Fibroblast of villous mesenchyme (primary cell): ENCODE measurements around the gene SYNDIG1L. TPM values are rescaled to one million over a fixed set of nuclear protein-coding genes. Genes with fewer than 3 reads are reported as not detected.

ENCODE experiments used
- DNase-seq: peaks from one replicate; pipeline ENCODE4 v3.0.0-alpha.2; 2010; ENCODE audit warnings: low read depth
- H3K4me3 ChIP-seq: 2 replicates; pipeline ENCODE4 v1.5.1; 2011; ENCODE audit warnings: low read depth, mild to moderate bottlenecking, low read length
- total RNA-seq: library from RNA; depleted of rRNA; stranded (reverse); fragments of >200 nt; gene quantifications from 2 replicates; pipeline ENCODE4 v1.2.3, GENCODE V29; 2012
- TF ChIP-seq, protein P1 (sequence below): IDR thresholded peaks from 2 replicates; pipeline ENCODE4 v1.5.1; 2012; ENCODE audit warnings: low read depth, mild to moderate bottlenecking, low read length; ENCODE audit not compliant: insufficient read depth

Gene SYNDIG1L
- total RNA-seq, 1 donor = not detected

GRCh38 chr14:74364271-74364880 lies 61.6 kb downstream of the SYNDIG1L start:
- no peak overlapping the region for H3K4me3 ChIP-seq
- TF ChIP-seq, protein P1, sequence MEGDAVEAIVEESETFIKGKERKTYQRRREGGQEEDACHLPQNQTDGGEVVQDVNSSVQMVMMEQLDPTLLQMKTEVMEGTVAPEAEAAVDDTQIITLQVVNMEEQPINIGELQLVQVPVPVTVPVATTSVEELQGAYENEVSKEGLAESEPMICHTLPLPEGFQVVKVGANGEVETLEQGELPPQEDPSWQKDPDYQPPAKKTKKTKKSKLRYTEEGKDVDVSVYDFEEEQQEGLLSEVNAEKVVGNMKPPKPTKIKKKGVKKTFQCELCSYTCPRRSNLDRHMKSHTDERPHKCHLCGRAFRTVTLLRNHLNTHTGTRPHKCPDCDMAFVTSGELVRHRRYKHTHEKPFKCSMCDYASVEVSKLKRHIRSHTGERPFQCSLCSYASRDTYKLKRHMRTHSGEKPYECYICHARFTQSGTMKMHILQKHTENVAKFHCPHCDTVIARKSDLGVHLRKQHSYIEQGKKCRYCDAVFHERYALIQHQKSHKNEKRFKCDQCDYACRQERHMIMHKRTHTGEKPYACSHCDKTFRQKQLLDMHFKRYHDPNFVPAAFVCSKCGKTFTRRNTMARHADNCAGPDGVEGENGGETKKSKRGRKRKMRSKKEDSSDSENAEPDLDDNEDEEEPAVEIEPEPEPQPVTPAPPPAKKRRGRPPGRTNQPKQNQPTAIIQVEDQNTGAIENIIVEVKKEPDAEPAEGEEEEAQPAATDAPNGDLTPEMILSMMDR = no peak
- DNase-seq = no peak

GRCh38 chr14:74362361-74362915 lies 63.6 kb downstream of the SYNDIG1L start:
- H3K4me3 ChIP-seq = no peak overlapping the region
- TF ChIP-seq, protein P1 = peak; percentile 98
- DNase-seq = peak; percentile 78

GRCh38 chr14:74360163-74360562 lies 65.8 kb downstream of the SYNDIG1L start:
- no peak for DNase-seq
- TF ChIP-seq, protein P1 = no peak
- no peak overlapping the region for H3K4me3 ChIP-seq

DNA sequence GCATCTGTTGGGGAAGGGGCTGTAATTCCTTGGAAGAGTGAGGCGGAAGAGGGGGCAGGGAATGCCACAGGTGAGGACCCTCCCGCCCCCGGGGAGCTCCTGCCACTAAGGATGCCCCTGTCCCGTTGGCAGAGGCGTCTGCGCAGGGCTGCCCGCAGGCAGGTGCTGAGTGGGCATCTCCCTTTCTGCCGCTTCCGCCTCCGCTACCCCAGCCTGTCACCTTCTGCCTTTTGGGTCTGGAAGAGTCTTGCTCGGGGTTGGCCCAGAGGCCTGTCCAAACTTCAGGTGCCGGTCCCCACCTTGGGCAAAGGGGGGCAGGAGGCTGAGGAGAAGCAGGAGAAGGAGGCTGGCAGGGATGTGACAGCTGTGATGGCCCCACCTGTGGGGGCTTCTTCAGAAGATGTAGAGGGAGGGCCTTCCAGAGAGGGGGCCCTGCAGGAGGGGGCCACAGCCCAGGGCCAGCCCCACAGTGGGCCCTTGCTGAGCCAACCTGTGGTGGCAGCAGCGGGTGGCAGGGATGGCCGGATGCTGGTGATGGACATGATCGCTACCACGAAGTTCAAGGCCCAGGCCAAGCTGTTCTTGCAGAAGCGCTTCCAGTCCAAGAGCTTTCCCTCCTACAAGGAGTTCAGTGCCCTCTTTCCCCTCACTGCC lies 67.7 kb downstream of the SYNDIG1L start:
- no peak for DNase-seq
- no peak overlapping the region for H3K4me3 ChIP-seq
- TF ChIP-seq, protein P1 = no peak

- TF ChIP-seq, protein P1 = no peak
- H3K4me3 ChIP-seq = no peak overlapping the region
- DNase-seq = no peak
Measured at GRCh38 chr14:74357585-74357984, 68.4 kb downstream of the SYNDIG1L start.

DNA sequence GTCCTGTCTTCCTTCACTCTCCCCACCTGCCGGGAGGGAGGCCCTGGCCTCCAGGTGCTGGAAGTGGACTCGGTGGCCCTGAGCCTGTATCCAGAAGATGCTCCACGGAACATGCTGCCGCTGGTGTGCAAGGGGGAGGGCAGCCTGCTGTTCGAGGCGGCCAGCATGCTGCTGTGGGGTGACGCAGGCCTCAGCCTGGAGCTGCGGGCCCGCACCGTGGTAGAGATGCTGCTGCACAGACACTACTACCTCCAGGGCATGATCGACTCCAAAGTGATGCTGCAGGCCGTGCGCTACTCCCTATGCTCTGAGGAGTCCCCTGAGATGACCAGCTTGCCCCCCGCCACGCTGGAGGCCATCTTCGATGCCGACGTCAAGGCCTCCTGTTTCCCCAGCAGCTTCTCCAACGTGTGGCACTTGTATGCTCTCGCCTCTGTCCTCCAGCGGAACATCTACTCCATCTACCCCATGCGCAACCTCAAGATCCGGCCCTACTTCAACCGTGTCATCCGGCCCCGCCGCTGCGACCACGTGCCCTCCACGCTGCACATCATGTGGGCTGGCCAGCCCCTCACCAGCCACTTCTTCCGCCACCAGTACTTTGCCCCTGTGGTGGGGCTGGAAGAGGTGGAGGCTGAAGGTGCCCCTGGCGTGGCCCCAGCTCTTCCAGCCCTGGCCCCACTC lies 69.0 kb downstream of the SYNDIG1L start:
- TF ChIP-seq, protein P1 = no peak
- H3K4me3 ChIP-seq = no peak overlapping the region
- no peak for DNase-seq

Other genes with a start within 250 kb of the SYNDIG1L start
- not detected in 2 replicates for gene VSX2, start 186.8 kb downstream of the SYNDIG1L start, total RNA-seq
- gene ABCD4, start 123.3 kb downstream of the SYNDIG1L start, total RNA-seq = 25.0 and 27.7 TPM in 2 replicates
- not detected in 2 replicates for gene VRTN, start 77.7 kb downstream of the SYNDIG1L start, total RNA-seq
- gene NPC2, start 67.1 kb upstream of the SYNDIG1L start, total RNA-seq = 252 and 317 TPM in 2 replicates
- 14.8 and 24.6 TPM in 2 replicates for gene ISCA2, start 67.6 kb upstream of the SYNDIG1L start, total RNA-seq
- 210 and 339 TPM in 2 replicates for gene LTBP2, start 186.0 kb upstream of the SYNDIG1L start, total RNA-seq